Neural progenitor cell (in vitro differentiated cells): Measurements from ENCODE around the gene CYB5A. TPM values are rescaled to one million over a fixed set of nuclear protein-coding genes. Genes with fewer than 3 reads are reported as not detected.

Experiments
- DNase-seq: peaks from one replicate; pipeline ENCODE4 v3.0.0-alpha.2; 2016; ENCODE audit warnings: low spot score
- H2AFZ ChIP-seq: fragments of 200-600 bp; sonication (generic); replicated peaks from 2 replicates; pipeline ENCODE4 v1.6.1; 2016; ENCODE audit warnings: antibody characterized with exemption
- H3F3A ChIP-seq: fragments of 200-600 bp; sonication (generic); 2 replicates; pipeline ENCODE4 v1.6.1; 2016; ENCODE audit warnings: antibody characterized with exemption, low read depth
- H3K27ac ChIP-seq: fragments of 200-600 bp; sonication (generic); 2 replicates; pipeline ENCODE4 v1.5.1; 2016; ENCODE audit warnings: mild to moderate bottlenecking
- H3K27me3 ChIP-seq: fragments of 200-600 bp; sonication (generic); 2 replicates; pipeline ENCODE4 v1.6.1; 2016; ENCODE audit warnings: mild to moderate bottlenecking, moderate library complexity
- H3K36me3 ChIP-seq: fragments of 200-600 bp; sonication (generic); 2 replicates; pipeline ENCODE4 v1.5.1; 2016
- H3K4me1 ChIP-seq: fragments of 200-600 bp; sonication (generic); 2 replicates; pipeline ENCODE4 v1.6.1; 2016; ENCODE audit warnings: mixed run types
- H3K4me2 ChIP-seq: fragments of 200-600 bp; sonication (generic); 2 replicates; pipeline ENCODE4 v1.6.1; 2016
- H3K4me3 ChIP-seq: fragments of 200-600 bp; sonication (generic); 2 replicates; pipeline ENCODE4 v1.5.1; 2016
- H3K79me2 ChIP-seq: fragments of 200-600 bp; sonication (generic); 2 replicates; pipeline ENCODE4 v1.6.1; 2016; ENCODE audit warnings: low read depth
- H3K9ac ChIP-seq: fragments of 200-600 bp; sonication (generic); 2 replicates; pipeline ENCODE4 v1.6.1; 2016
- H3K9me3 ChIP-seq: fragments of 200-600 bp; sonication (generic); 2 replicates; pipeline ENCODE4 v1.5.1; 2016; ENCODE audit warnings: low read depth
- H4K20me1 ChIP-seq: fragments of 200-600 bp; sonication (generic); 2 replicates; pipeline ENCODE4 v1.6.1; 2016; ENCODE audit warnings: low read depth
- H3K27ac Mint-ChIP-seq: 3 replicates; pipeline ENCODE4 v1.8.0; 2021; ENCODE audit warnings: mixed read lengths
- H3K27me3 Mint-ChIP-seq: 2 replicates; pipeline ENCODE4 v1.8.0; 2022; ENCODE audit warnings: low read depth, mild to moderate bottlenecking, inconsistent platforms, moderate library complexity, mixed read lengths; ENCODE audit not compliant: insufficient read depth
- H3K36me3 Mint-ChIP-seq: 3 replicates; pipeline ENCODE4 v1.8.0; 2021; ENCODE audit warnings: mixed read lengths
- H3K4me1 Mint-ChIP-seq: 3 replicates; pipeline ENCODE4 v1.8.0; 2021; ENCODE audit warnings: mixed read lengths
- H3K4me3 Mint-ChIP-seq: 3 replicates; pipeline ENCODE4 v1.8.0; 2021; ENCODE audit warnings: mild to moderate bottlenecking, moderate library complexity, mixed read lengths
- H3K9me3 Mint-ChIP-seq: 3 replicates; pipeline ENCODE4 v1.8.0; 2020; ENCODE audit warnings: mixed read lengths
- EZH2 ChIP-seq: fragments of 200-600 bp; sonication (generic); IDR thresholded peaks from 2 replicates; pipeline ENCODE4 v1.6.1; 2017; ENCODE audit warnings: antibody characterized with exemption, mild to moderate bottlenecking, moderate library complexity
- EZH2phosphoT487 ChIP-seq: fragments of 200-600 bp; sonication (generic); IDR thresholded peaks from 2 replicates; pipeline ENCODE4 v1.6.1; 2017; ENCODE audit warnings: antibody characterized with exemption
- total RNA-seq: library from RNA; depleted of rRNA; stranded (reverse); fragments of >200 nt; gene quantifications from 2 replicates; pipeline ENCODE4 v1.2.3, GENCODE V29; 2015; ENCODE audit warnings: low replicate concordance
- TF ChIP-seq, protein P1 (sequence below): fragments of 200-600 bp; sonication (generic); IDR thresholded peaks from 2 replicates; pipeline ENCODE4 v1.5.1; 2017; ENCODE audit warnings: antibody characterized with exemption, mild to moderate bottlenecking

The CYB5A gene
- total RNA-seq, 1 donor from 2014 or later = 33.7 TPM

DNA sequence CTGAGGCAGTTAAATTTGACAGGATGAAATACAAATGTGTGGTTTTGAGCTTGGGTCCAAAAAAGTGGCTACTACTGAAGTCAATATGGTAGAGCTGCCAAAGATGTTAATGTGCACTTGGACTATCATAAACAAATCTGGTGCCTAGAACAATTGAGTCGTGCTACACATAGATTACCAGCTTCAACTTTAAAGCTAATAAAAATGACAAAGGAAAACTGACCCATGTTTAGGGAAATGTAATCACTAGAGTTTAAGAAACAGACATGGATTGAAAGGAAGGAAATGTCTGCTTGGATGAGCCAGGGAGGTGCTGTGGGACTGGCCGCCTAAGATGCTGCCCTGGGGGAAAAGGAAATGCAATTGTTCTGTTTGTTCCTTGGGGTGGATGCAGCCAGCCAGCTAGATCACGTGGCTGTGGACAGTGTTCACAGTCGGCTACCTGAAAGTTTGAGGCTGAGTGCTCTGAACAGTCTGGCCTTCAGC, 36.6 kb downstream of the CYB5A start:
- H3K36me3 ChIP-seq = no peaks in the 10 kb centered on the region
- H3K9me3 Mint-ChIP-seq = no peaks in the 10 kb centered on the region
- H3K36me3 Mint-ChIP-seq = peaks cover 4% of the 10 kb centered on the region
- DNase-seq = no peak
- no peak overlapping the region for H3K4me2 ChIP-seq
- H3K4me1 Mint-ChIP-seq = peaks cover 27% of the 10 kb centered on the region
- no peak overlapping the region for H3K27ac ChIP-seq
- no peaks in the 10 kb centered on the region for H4K20me1 ChIP-seq
- no peak overlapping the region for H3K4me3 Mint-ChIP-seq
- H3K79me2 ChIP-seq = no peaks in the 10 kb centered on the region
- no peaks in the 10 kb centered on the region for H3K27me3 Mint-ChIP-seq
- no peaks in the 10 kb centered on the region for H3K9me3 ChIP-seq
- H3K4me1 ChIP-seq = peaks cover 21% of the 10 kb centered on the region
- no peak overlapping the region for H3K27ac Mint-ChIP-seq
- TF ChIP-seq EZH2 (no peak), EZH2phosphoT487 (no peak)
- TF ChIP-seq, protein P1, sequence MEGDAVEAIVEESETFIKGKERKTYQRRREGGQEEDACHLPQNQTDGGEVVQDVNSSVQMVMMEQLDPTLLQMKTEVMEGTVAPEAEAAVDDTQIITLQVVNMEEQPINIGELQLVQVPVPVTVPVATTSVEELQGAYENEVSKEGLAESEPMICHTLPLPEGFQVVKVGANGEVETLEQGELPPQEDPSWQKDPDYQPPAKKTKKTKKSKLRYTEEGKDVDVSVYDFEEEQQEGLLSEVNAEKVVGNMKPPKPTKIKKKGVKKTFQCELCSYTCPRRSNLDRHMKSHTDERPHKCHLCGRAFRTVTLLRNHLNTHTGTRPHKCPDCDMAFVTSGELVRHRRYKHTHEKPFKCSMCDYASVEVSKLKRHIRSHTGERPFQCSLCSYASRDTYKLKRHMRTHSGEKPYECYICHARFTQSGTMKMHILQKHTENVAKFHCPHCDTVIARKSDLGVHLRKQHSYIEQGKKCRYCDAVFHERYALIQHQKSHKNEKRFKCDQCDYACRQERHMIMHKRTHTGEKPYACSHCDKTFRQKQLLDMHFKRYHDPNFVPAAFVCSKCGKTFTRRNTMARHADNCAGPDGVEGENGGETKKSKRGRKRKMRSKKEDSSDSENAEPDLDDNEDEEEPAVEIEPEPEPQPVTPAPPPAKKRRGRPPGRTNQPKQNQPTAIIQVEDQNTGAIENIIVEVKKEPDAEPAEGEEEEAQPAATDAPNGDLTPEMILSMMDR = no peak
- no peak overlapping the region for H3K4me3 ChIP-seq
- no peak overlapping the region for H2AFZ ChIP-seq
- H3F3A ChIP-seq = no peaks in the 10 kb centered on the region
- H3K27me3 ChIP-seq = no peaks in the 10 kb centered on the region
- no peak overlapping the region for H3K9ac ChIP-seq

- Histone ChIP-seq H4K20me1 (no peaks in the 10 kb centered on the region), H3K4me3 (no peak overlapping the region), H3K27ac (no peak overlapping the region), H3K4me2 (no peak overlapping the region), H3K27me3 (no peaks in the 10 kb centered on the region), H3F3A (no peaks in the 10 kb centered on the region), H3K9me3 (no peaks in the 10 kb centered on the region), H3K79me2 (no peaks in the 10 kb centered on the region), H3K36me3 (no peaks in the 10 kb centered on the region), H3K9ac (no peak overlapping the region), H3K4me1 (peaks cover 21% of the 10 kb centered on the region), H2AFZ (no peak overlapping the region)
- Mint-ChIP-seq H3K4me1 (peaks cover 18% of the 10 kb centered on the region), H3K36me3 (peaks cover 4% of the 10 kb centered on the region), H3K27ac (no peak overlapping the region), H3K4me3 (no peak overlapping the region), H3K27me3 (no peaks in the 10 kb centered on the region), H3K9me3 (no peaks in the 10 kb centered on the region)
- no peak for DNase-seq
- TF ChIP-seq, protein P1 = no peak
- TF ChIP-seq EZH2 = no peak
- no peak for TF ChIP-seq EZH2phosphoT487
Observed at GRCh38 chr18:74252039-74252395, 39.7 kb downstream of the CYB5A start.

GRCh38 chr18:74251297-74252038, 40.3 kb downstream of the CYB5A start:
- Histone ChIP-seq H3K27me3 (no peaks in the 10 kb centered on the region), H3K9ac (no peak overlapping the region), H3K4me2 (no peak overlapping the region), H4K20me1 (no peaks in the 10 kb centered on the region), H3F3A (no peaks in the 10 kb centered on the region), H3K4me1 (peaks cover 16% of the 10 kb centered on the region), H3K9me3 (no peaks in the 10 kb centered on the region), H3K27ac (no peak overlapping the region), H3K4me3 (no peak overlapping the region), H3K36me3 (no peaks in the 10 kb centered on the region), H3K79me2 (no peaks in the 10 kb centered on the region), H2AFZ (no peak overlapping the region)
- TF ChIP-seq, protein P1 = no peak
- no peak for TF ChIP-seq EZH2phosphoT487
- TF ChIP-seq EZH2 = no peak
- H3K4me3 Mint-ChIP-seq = no peak overlapping the region
- no peak overlapping the region for H3K27ac Mint-ChIP-seq
- peaks cover 4% of the 10 kb centered on the region for H3K36me3 Mint-ChIP-seq
- peaks cover 14% of the 10 kb centered on the region for H3K4me1 Mint-ChIP-seq
- H3K27me3 Mint-ChIP-seq = no peaks in the 10 kb centered on the region
- peak; percentile 17 for DNase-seq
- no peaks in the 10 kb centered on the region for H3K9me3 Mint-ChIP-seq
